ENCODE results near the gene CSF2RB. TPM values are rescaled to one million over a fixed set of nuclear protein-coding genes. Genes with fewer than 3 reads are reported as not detected.
"Not testable (repeated sequence)": the region's sequence is repeated elsewhere in the genome, so short reads cannot be mapped to it uniquely, and the experiment has no call there.

Gene CSF2RB
- total RNA-seq, 1 donor, result 11.2 TPM

DNA sequence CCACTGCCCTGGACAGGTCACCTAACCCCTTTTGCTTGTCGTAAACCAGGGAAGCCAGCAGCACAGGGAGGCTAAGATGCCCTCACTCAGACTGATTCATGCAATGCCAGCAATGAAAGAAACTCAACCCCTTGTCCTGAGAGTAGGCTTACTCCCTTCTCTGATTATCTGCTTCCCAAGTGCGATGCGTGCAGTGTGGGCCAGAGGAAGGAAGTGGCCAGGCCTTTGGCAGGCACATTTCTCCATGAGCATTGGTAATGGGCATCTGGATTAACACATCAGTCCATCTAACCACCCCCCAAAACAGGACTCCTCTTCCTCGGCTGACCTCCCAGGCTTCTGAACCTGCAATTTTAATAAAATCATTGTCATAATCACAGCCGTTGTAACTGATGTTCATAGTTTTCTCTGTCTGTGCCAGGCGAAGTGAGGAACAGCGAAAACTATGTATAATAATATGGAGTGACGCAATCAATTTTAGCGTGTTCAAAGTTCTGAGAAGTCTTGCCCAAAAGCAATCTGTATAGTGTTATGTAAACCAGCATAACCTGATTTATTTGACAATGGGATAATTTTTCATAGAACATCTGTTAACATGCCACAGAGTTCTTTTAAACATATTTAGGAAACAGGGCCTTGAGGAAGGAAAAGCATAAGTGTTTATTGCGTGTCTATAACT, 71.9 kb downstream of the CSF2RB start:
- H3K4me3 ChIP-seq (ENCODE audit: low read depth, low read length), result no peak overlapping the region
- TF ChIP-seq, protein P1, sequence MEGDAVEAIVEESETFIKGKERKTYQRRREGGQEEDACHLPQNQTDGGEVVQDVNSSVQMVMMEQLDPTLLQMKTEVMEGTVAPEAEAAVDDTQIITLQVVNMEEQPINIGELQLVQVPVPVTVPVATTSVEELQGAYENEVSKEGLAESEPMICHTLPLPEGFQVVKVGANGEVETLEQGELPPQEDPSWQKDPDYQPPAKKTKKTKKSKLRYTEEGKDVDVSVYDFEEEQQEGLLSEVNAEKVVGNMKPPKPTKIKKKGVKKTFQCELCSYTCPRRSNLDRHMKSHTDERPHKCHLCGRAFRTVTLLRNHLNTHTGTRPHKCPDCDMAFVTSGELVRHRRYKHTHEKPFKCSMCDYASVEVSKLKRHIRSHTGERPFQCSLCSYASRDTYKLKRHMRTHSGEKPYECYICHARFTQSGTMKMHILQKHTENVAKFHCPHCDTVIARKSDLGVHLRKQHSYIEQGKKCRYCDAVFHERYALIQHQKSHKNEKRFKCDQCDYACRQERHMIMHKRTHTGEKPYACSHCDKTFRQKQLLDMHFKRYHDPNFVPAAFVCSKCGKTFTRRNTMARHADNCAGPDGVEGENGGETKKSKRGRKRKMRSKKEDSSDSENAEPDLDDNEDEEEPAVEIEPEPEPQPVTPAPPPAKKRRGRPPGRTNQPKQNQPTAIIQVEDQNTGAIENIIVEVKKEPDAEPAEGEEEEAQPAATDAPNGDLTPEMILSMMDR (IDR thresholded peaks at IDR 0.05; ENCODE audit: insufficient read depth, low read depth, low read length), result no peak
- no peak for DNase-seq (ENCODE audit: low read depth)

DNA sequence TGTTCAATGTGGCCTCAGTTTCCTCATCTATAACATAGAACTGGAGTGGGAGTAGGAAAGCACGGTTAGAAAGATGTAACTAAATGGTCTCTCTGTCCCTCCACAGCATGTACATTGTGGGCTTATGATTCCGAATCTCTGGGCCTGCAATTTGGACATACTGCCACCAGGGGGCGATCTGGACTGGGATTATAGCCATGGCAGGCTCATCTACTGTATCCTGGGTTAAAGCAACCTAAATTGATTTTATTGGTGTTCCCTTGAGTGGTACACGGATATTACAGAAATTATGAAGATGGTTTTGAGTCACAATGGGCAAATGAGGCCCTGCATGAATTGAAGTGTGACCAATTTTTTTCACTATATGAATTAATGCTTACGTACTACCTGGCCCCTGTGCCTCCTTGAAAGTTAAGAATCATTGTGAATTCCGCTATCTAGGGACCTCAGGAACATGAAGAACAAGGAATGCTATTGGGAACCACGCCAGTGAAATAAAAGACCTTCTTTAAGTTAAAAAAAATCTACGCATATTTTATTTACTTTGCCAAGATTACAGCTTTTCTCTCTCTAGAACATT, 72.9 kb downstream of the CSF2RB start:
- DNase-seq (ENCODE audit: low read depth), result no peak
- H3K4me3 ChIP-seq (ENCODE audit: low read depth, low read length), result no peak overlapping the region
- TF ChIP-seq, protein P1 (IDR thresholded peaks at IDR 0.05; ENCODE audit: insufficient read depth, low read depth, low read length), result peak; percentile 56

DNA sequence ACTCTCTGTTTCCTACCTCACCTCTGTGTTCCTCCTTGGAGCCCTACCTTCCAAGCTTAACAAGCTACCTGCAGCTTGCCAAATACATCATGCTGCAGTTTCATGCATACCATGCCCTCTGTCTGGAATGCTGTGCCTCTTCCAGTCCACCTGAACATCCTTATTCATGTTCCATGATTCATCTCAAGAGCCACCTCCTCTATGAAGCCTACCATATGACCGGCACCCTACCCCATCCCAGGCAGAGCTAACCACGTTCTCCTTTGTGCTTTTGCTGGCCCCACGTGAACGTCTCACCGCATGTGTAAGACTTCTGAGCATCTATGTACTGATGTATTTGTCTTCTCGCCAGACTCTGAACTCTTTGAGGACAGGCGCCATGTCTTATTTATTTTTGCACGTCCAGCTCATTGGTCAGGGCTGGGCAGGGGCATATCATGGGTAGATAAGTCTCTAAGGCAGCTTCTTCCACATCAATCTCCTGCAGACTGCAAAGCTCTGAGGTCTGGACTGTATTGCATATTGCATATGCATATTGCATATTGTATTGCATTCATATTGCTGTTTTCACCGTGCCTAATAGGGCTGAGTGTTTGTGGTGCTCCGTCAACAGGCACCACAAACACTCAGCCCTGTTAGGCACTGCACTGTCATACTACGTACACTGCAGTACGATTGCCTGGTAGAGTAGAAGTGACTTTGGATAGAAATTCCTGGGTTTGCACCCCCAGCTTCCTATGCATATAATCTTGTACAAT, 74.8 kb downstream of the CSF2RB start:
- H3K4me3 ChIP-seq (ENCODE audit: low read depth, low read length), result no peak overlapping the region
- DNase-seq (ENCODE audit: low read depth), result no peak
- TF ChIP-seq, protein P1 (IDR thresholded peaks at IDR 0.05; ENCODE audit: insufficient read depth, low read depth, low read length), result no peak

DNA sequence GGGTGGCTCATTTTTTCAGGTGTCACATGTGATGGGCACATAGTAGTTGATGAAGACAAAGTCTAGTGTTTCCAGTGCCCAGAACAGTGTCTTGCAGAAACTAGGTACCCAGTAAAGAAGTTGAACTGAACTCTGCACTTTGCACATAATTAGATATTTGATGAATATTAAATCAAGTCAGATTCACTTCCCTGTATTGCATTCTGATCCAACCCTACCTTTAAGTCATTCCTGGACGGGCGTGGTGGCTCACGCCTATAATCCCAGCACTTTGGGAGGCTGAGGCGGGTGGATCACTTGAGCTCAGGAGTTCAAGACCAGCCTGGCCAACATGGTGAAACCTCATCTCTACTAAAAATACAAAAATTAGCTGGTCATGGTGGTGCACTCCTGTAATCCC, 75.6 kb downstream of the CSF2RB start:
- not testable (repeated sequence) for DNase-seq (ENCODE audit: low read depth)

More for the DNA sequence above, 75.6 kb downstream of the CSF2RB start:
- H3K4me3 ChIP-seq (ENCODE audit: low read depth, low read length), result not testable (repeated sequence)

Other genes with a start within 250 kb of the CSF2RB start
- not detected in 2 replicates for gene CACNG2, start 209.9 kb upstream of the CSF2RB start, total RNA-seq
- 16.0 and 24.5 TPM in 2 replicates for gene IFT27, start 137.5 kb upstream of the CSF2RB start, total RNA-seq
- not detected in 2 replicates for gene PVALB, start 96.6 kb upstream of the CSF2RB start, total RNA-seq
- not detected in 2 replicates for gene NCF4, start 52.6 kb upstream of the CSF2RB start, total RNA-seq
- 45.4 and 54.4 TPM in 2 replicates for gene TST, start 105.8 kb downstream of the CSF2RB start, total RNA-seq
- gene MPST, start 106.1 kb downstream of the CSF2RB start, total RNA-seq, result 64.3 and 94.1 TPM in 2 replicates
- 28.9 and 34.1 TPM in 2 replicates for gene KCTD17, start 138.1 kb downstream of the CSF2RB start, total RNA-seq
- gene TMPRSS6, start 196.1 kb downstream of the CSF2RB start, total RNA-seq, result not detected in 2 replicates
- under 0.01 and 0.64 TPM in 2 replicates for gene IL2RB, start 236.3 kb downstream of the CSF2RB start, total RNA-seq

All from fibroblast of villous mesenchyme (primary cell).